ENCODE data around the gene AZU1. TPM values are rescaled to one million over a fixed set of nuclear protein-coding genes. Genes with fewer than 3 reads are reported as not detected.
"Not testable (repeated sequence)": the region's sequence is repeated elsewhere in the genome, so short reads cannot be mapped to it uniquely, and the experiment has no call there.

AZU1 gene
- total and polyA plus RNA-seq, 11 donors, result 0.11 to 3.3 (median 0.20) TPM; not detected in 8

DNA sequence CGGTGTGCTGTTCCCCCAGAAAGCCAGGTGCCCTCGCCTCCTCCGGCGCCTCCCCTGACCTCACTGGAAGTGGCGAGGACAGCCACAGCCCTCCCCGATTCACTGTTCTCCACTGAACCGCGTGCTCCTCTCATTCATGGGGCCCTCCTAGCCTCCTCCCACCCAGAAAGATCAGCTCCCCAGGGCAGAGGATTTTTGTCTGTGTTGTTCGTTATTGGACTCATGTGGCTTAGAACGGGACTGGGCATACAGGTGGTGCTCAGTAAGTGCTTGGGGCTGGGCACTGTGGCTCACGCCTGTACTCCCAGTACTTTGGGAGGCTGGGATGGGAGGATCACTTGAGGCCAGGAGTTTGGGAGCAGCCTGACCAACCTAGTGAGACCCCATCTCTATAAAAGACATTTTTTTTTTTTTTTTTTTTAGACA is 16.9 kb downstream of the AZU1 start:
- H3K27me3 ChIP-seq, result peaks cover 11 to 68% (median 30%) of the 10 kb centered on the region in 9 donors
- intact Hi-C loops (cut with DNase I), result no loop called here
- WGBS, 4 donors, result 30 to 70% (median 50%) methylated on average over 6 to 11 of the region's 11 CpGs

DNA sequence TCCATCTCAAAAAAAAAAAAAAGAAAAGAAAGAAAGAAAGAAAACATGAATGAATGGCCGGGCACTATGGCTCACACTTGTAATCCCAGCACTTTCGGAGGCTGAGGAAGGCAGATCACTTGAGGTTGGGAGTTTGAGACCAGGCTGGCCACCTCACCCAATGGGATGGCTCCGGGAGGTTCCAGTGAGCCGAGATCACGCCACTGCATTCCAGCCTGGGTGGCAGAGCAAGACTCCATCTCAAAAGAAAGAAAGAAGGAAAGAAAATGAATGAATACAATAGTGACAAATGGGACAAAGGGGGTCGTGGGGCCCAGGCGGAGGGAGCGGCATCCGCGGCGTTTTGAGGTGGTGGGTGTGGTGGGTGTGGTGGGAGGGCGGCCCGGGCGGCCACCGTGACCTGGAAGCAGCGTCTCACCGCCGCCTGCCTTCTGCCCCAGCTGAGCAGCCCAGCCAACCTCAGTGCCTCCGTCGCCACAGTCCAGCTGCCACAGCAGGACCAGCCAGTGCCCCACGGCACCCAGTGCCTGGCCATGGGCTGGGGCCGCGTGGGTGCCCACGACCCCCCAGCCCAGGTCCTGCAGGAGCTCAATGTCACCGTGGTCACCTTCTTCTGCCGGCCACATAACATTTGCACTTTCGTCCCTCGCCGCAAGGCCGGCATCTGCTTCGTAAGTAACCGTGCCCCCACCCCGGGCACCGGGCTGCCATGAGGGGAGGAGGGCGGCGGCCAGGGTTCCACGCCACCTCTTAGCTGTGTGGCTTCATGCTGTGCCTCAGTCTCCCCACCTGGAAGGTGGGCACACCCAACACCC is 18.3 kb downstream of the AZU1 start:
- intact Hi-C loops (cut with DNase I), result loop anchor here in 1 of 10 donors (5.0 kb wide), 1 partner anchor 69 kb away; no protein-coding TSS in a partner anchor
- no peaks in the 10 kb centered on the region for H3K9me3 ChIP-seq
- DNase-seq (no peak), ATAC-seq (no peak)
- no peak for TF ChIP-seq CTCF (IDR thresholded peaks at IDR 0.05)
- no peak for TF ChIP-seq POLR2A (IDR thresholded peaks at IDR 0.05)
- no peak overlapping the region for H3K27ac ChIP-seq
- no peak overlapping the region for H3K4me3 ChIP-seq
- 65 to 77% (median 75%) methylated on average over 33 to 37 of the region's 37 CpGs for WGBS, 4 donors
- H3K27me3 ChIP-seq, result peaks cover 11 to 62% (median 29%) of the 10 kb centered on the region in 9 donors
- H3K36me3 ChIP-seq, result no peaks in the 10 kb centered on the region
- peaks cover 0 to 31% (median 14%) of the 10 kb centered on the region in 12 donors for H3K4me1 ChIP-seq

More for the DNA sequence above, 16.9 kb downstream of the AZU1 start:
- Histone ChIP-seq H3K27ac (no peak overlapping the region), H3K4me1 (peaks cover 0 to 23% (median 8%) of the 10 kb centered on the region in 12 donors), H3K9me3 (no peaks in the 10 kb centered on the region), H3K36me3 (no peaks in the 10 kb centered on the region), H3K4me3 (no peak overlapping the region)
- no peak for ATAC-seq
- DNase-seq, result no peak
- no peak for TF ChIP-seq POLR2A (IDR thresholded peaks at IDR 0.05)
- TF ChIP-seq CTCF (IDR thresholded peaks at IDR 0.05), result no peak

- DNase-seq (no peak), ATAC-seq (peak in 2 of 4 donors; percentile 6 to 21)
- WGBS, 4 donors, result 48 to 56% (median 54%) methylated on average over 12 of the region's 12 CpGs
- Histone ChIP-seq H3K9me3 (no peaks in the 10 kb centered on the region), H3K27me3 (peaks cover 20 to 65% (median 29%) of the 10 kb centered on the region in 9 donors), H3K36me3 (no peaks in the 10 kb centered on the region), H3K27ac (peak overlapping the region in 2 of 12 donors; percentile 6 to 61), H3K4me1 (peaks cover 0 to 36% (median 12%) of the 10 kb centered on the region in 12 donors), H3K4me3 (no peak overlapping the region)
- intact Hi-C loops (cut with DNase I), result loop anchor here in 1 of 10 donors (5.0 kb wide), 1 partner anchor 71 kb away; no protein-coding TSS in a partner anchor
- no peak for TF ChIP-seq CTCF (IDR thresholded peaks at IDR 0.05)
- TF ChIP-seq POLR2A (IDR thresholded peaks at IDR 0.05), result no peak
Observed at GRCh38 chr19:848386-848921, 20.8 kb downstream of the AZU1 start.

DNA sequence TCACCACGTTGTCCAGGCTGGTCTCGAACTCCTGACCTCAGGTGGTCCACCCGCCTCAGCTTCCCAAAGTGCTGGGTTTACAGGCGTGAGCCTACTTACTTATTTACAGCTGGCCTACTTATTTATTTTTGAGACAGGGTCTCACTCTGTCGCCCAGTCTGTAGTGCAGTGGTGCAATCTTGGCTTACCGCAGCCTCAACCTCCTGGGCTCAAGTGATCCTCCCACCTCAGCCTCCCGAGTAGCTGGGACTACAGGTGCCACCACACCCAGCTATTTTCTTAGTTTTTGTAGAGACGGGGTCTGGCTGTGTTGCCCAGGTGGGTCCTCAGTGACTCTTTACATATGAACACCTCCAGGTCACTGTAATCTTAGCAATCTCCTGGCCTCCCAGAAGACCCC is 21.6 kb downstream of the AZU1 start:
- not testable (repeated sequence) for DNase-seq, ATAC-seq, H3K9me3 ChIP-seq, H3K36me3 ChIP-seq, H3K4me3 ChIP-seq, H3K27ac ChIP-seq
- intact Hi-C loops (cut with DNase I), result loop anchor here in 1 of 10 donors (5.0 kb wide), 1 partner anchor 72 kb away; no protein-coding TSS in a partner anchor
- H3K4me1 ChIP-seq, result peaks cover 0 to 30% (median 9%) of the 10 kb centered on the region in 12 donors
- H3K27me3 ChIP-seq, result peaks cover 15 to 64% (median 24%) of the 10 kb centered on the region in 9 donors
- 84 to 86% (median 85%) methylated on average over 8 of the region's 8 CpGs for WGBS, 4 donors

All from heart left ventricle (tissue), 16 donors.